Heart left ventricle (tissue), 13 donors: ENCODE data around the gene LTBP2.

ENCODE experiments used
- CTCF ChIP-seq, 12 donors: fragments of 200-600 bp; sonication (generic) in 4 of 12; IDR thresholded peaks; one replicate each; pipeline versions ENCODE4 v1.5.0 to v1.8.0; 2018 to 2022; ENCODE audit warnings: antibody characterized with exemption in 12 of 12, mild to moderate bottlenecking in 5 of 12
- POLR2A ChIP-seq, 2 donors: fragments of 450-650 bp; IDR thresholded peaks; one replicate each; pipeline ENCODE4 v1.6.1; 2017; ENCODE audit warnings: antibody characterized with exemption in 2 of 2, mild to moderate bottlenecking in 2 of 2, moderate library complexity in 2 of 2
- donor health status: ischemic (EF 13 %, LVEDD 7.1; RV severe dilation, severe dysfunction).
- donor health status: DM: no; HTN: yes; CAD: no.
- donor health status: DM: no; HTN: no; CAD: no.
- donor health status: ischemic (EF 25% LVEDD 6.9; RV normal size, moderate dysfunction).
- donor health status: ischemic (EF 25% LVEDD 5.7; RV mildly dilated, moderate dysfunction).
- donor health status: ischemic (EF 35%, LVEDD 5.7; RV mildly dilated, moderate dysfunction).
- donor health status: nonischemic (EF 11% LVEDD 7.7; RV severe dilation, severe dysfunction).
- donor health status: DM: yes; HTN: yes; CAD: no.
- donor health status: PGD.
- donor health status: ischemic (EF 29% LVEDD 5.4; RV normal size, mild dysfunction).
- donor health status: nonischemic (EF 23%, LVEDD 6.1; RV moderate dilation, normal function).

GRCh38 chr14:74531006-74531405, 81.0 kb downstream of the LTBP2 start:
- TF ChIP-seq CTCF (IDR thresholded peaks at IDR 0.05) (no peak), POLR2A (IDR thresholded peaks at IDR 0.05) (no peak)
